Skeletal muscle cell (primary cell): ENCODE data around the gene AFF3.

Experiments used
- DNase-seq: peaks from one replicate; pipeline ENCODE4 v3.0.0-alpha.2; 2010; ENCODE audit warnings: low read depth
- H3K4me3 ChIP-seq: 2 replicates; pipeline ENCODE4 v1.5.1; 2011; ENCODE audit warnings: low read depth, mild to moderate bottlenecking, control low read depth, low read length, moderate library complexity

AFF3 gene

GRCh38 chr2:99878581-99879350, 263.6 kb downstream of the AFF3 start:
- no peak for DNase-seq
- H3K4me3 ChIP-seq = no peak overlapping the region

GRCh38 chr2:99877963-99878362, 264.4 kb downstream of the AFF3 start:
- DNase-seq = no peak

GRCh38 chr2:99876956-99877355, 265.4 kb downstream of the AFF3 start:
- DNase-seq = no peak
- H3K4me3 ChIP-seq = no peak overlapping the region

More at GRCh38 chr2:99877963-99878362, 264.4 kb downstream of the AFF3 start:
- no peak overlapping the region for H3K4me3 ChIP-seq

GRCh38 chr2:99875627-99876201, 266.7 kb downstream of the AFF3 start:
- no peak overlapping the region for H3K4me3 ChIP-seq
- DNase-seq = no peak

GRCh38 chr2:99868260-99868659, 274.1 kb downstream of the AFF3 start:
- H3K4me3 ChIP-seq = no peak overlapping the region
- DNase-seq = no peak

GRCh38 chr2:99867770-99868169, 274.6 kb downstream of the AFF3 start:
- no peak overlapping the region for H3K4me3 ChIP-seq
- DNase-seq = no peak

GRCh38 chr2:99865818-99866676, 276.3 kb downstream of the AFF3 start:
- no peak for DNase-seq
- H3K4me3 ChIP-seq = no peak overlapping the region

GRCh38 chr2:99864561-99865553, 277.5 kb downstream of the AFF3 start:
- no peak for DNase-seq
- H3K4me3 ChIP-seq = no peak overlapping the region

GRCh38 chr2:99863903-99864270, 278.5 kb downstream of the AFF3 start:
- H3K4me3 ChIP-seq = no peak overlapping the region
- DNase-seq = no peak

GRCh38 chr2:99863236-99863902, 279.0 kb downstream of the AFF3 start:
- no peak for DNase-seq
- H3K4me3 ChIP-seq = no peak overlapping the region

GRCh38 chr2:99862566-99862965, 279.8 kb downstream of the AFF3 start:
- no peak for DNase-seq
- no peak overlapping the region for H3K4me3 ChIP-seq

- DNase-seq = no peak
- H3K4me3 ChIP-seq = no peak overlapping the region
Observed at GRCh38 chr2:99861376-99861760, 281.0 kb downstream of the AFF3 start.

- DNase-seq = no peak
- no peak overlapping the region for H3K4me3 ChIP-seq
Observed at GRCh38 chr2:99860720-99861375, 281.5 kb downstream of the AFF3 start.

GRCh38 chr2:99858951-99859596, 283.3 kb downstream of the AFF3 start:
- no peak overlapping the region for H3K4me3 ChIP-seq
- DNase-seq = no peak

GRCh38 chr2:99857867-99858444, 284.4 kb downstream of the AFF3 start:
- no peak overlapping the region for H3K4me3 ChIP-seq
- no peak for DNase-seq

- no peak for DNase-seq
- no peak overlapping the region for H3K4me3 ChIP-seq
Observed at GRCh38 chr2:99857372-99857771, 285.0 kb downstream of the AFF3 start.

- no peak for DNase-seq
- H3K4me3 ChIP-seq = no peak overlapping the region
Observed at GRCh38 chr2:99856119-99856518, 286.3 kb downstream of the AFF3 start.
